Transverse colon (tissue), 4 donors: ENCODE results near the gene SORCS3. TPM values are rescaled to one million over a fixed set of nuclear protein-coding genes. Genes with fewer than 3 reads are reported as not detected.

Source experiments
- DNase-seq: peaks from one replicate; pipeline ENCODE4 v3.0.0-alpha.2; 2019
- H3K27ac ChIP-seq, 4 donors: fragments of 200-600 bp; sonication (generic); 2 replicates each; pipeline ENCODE4 v1.5.1; 2016 to 2018; ENCODE audit warnings: inconsistent platforms in 4 of 4
- H3K27me3 ChIP-seq: fragments of 200-600 bp; sonication (generic); 2 replicates; pipeline ENCODE4 v1.5.1; 2017; ENCODE audit warnings: inconsistent platforms
- H3K36me3 ChIP-seq, 4 donors: fragments of 200-600 bp; sonication (generic); 2 replicates each; pipeline ENCODE4 v1.5.1; 2017 to 2019; ENCODE audit warnings: inconsistent platforms in 4 of 4
- H3K4me1 ChIP-seq, 4 donors: fragments of 200-600 bp; sonication (generic); 2 replicates each; pipeline ENCODE4 v1.5.1; 2017 to 2020; ENCODE audit warnings: inconsistent platforms in 4 of 4
- H3K4me3 ChIP-seq, 4 donors: fragments of 200-600 bp; sonication (generic); 1 replicate in 1 of 4; 2 replicates in 3 of 4; pipeline versions ENCODE4 v1.5.1 to v1.6.1; 2017 to 2019; ENCODE audit warnings: inconsistent platforms in 4 of 4
- H3K9me3 ChIP-seq, 2 donors: fragments of 200-600 bp; sonication (generic); 2 replicates each; pipeline ENCODE4 v1.5.1; 2017 to 2019; ENCODE audit warnings: inconsistent platforms in 2 of 2
- EP300 ChIP-seq: sonication (generic); formaldehyde crosslinking; IDR thresholded peaks from one replicate; pipeline ENCODE4 v1.6.1; 2017; ENCODE audit warnings: antibody characterized with exemption, low read depth
- POLR2A ChIP-seq: fragments of 450-650 bp; IDR thresholded peaks from one replicate; pipeline ENCODE4 v1.6.1; 2016; ENCODE audit warnings: antibody characterized with exemption, mild to moderate bottlenecking, moderate library complexity
- POLR2AphosphoS5 ChIP-seq, 3 donors: sonication (generic); formaldehyde crosslinking; IDR thresholded peaks; one replicate each; pipeline ENCODE4 v1.6.1; 2016; ENCODE audit warnings: antibody characterized with exemption in 3 of 3
- WGBS, 2 donors: methylation state at CpG; one replicate each; pipeline ENCODE4 v1.1.5; 2018; ENCODE audit warnings: low coverage in 1 of 2; 5-methylcytosine and 5-hydroxymethylcytosine counted together
- in situ Hi-C, 4 donors: fragments of 200-750 bp; cut with MboI; loops; one replicate each; pipeline versions ENCODE4 v1.15.0 to v1.15.1; 2017; ENCODE audit warnings: low sequenced_read_pairs in 3 of 4, low pct_ligation_motif_present in 1 of 4, low pct_unique_long_range_greater_than_20kb in 1 of 4
- intact Hi-C: fragments of 100-400 bp; cut with DNase I; formaldehyde crosslinking; loops from one replicate; pipeline ENCODE4 v1.15.1; 2023; ENCODE audit warnings: low total_unique reads
- total RNA-seq, 4 donors: library from RNA; depleted of rRNA; stranded (reverse); fragments of >200 nt; gene quantifications; one replicate each; pipeline ENCODE4 v1.1.0, GENCODE V29; 2016
- TF ChIP-seq, protein P1 (sequence below), 5 experiments: fragments of 200-600 bp in 3 of 5; fragments of 450-650 bp in 2 of 5; sonication (generic) in 3 of 5; IDR thresholded peaks; 1 replicate in 2 of 5; 2 replicates in 3 of 5; pipeline ENCODE4 v1.5.1; 2016 to 2017; ENCODE audit warnings: antibody characterized with exemption in 5 of 5, inconsistent platforms in 3 of 5, mild to moderate bottlenecking in 2 of 5, moderate library complexity in 1 of 5

The SORCS3 gene
- total RNA-seq, 4 donors from 2014 or later = 0.14 to 0.32 TPM; not detected in 2

DNA sequence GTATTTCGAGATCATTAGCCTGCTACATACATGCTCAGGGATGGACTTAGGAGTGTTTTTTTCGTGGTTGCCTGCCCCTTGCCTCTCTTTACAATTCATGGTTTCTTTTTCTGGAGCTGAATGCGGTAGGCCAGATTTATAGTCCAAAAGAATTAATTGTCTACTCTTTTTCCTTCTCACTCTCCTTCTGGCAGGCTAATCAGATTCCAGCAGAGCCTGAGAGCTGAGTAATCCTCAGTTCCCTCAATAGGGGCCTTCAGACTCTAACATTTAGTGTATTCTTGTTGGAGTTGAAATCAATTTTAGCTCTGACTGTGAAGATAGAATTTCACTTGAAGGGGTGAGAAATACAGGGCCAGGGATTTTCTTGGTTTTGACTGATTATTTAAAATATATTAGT is 16.4 kb downstream of the SORCS3 start:
- Histone ChIP-seq H3K27me3 (no peaks in the 10 kb centered on the region), H3K9me3 (no peaks in the 10 kb centered on the region), H3K27ac (no peak overlapping the region), H3K4me3 (no peak overlapping the region), H3K36me3 (no peaks in the 10 kb centered on the region), H3K4me1 (no peaks in the 10 kb centered on the region)
- in situ Hi-C loops = no loop called here
- 46 to 71% methylated on average over 2 to 3 of the region's 3 CpGs for WGBS, 2 donors
- intact Hi-C loops = no loop called here
- DNase-seq = no peak
- TF ChIP-seq, protein P1, sequence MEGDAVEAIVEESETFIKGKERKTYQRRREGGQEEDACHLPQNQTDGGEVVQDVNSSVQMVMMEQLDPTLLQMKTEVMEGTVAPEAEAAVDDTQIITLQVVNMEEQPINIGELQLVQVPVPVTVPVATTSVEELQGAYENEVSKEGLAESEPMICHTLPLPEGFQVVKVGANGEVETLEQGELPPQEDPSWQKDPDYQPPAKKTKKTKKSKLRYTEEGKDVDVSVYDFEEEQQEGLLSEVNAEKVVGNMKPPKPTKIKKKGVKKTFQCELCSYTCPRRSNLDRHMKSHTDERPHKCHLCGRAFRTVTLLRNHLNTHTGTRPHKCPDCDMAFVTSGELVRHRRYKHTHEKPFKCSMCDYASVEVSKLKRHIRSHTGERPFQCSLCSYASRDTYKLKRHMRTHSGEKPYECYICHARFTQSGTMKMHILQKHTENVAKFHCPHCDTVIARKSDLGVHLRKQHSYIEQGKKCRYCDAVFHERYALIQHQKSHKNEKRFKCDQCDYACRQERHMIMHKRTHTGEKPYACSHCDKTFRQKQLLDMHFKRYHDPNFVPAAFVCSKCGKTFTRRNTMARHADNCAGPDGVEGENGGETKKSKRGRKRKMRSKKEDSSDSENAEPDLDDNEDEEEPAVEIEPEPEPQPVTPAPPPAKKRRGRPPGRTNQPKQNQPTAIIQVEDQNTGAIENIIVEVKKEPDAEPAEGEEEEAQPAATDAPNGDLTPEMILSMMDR (IDR thresholded peaks at IDR 0.05) = no peak
- TF ChIP-seq EP300 = no peak
- no peak for TF ChIP-seq POLR2A
- no peak for TF ChIP-seq POLR2AphosphoS5 (IDR thresholded peaks at IDR 0.05)

DNA sequence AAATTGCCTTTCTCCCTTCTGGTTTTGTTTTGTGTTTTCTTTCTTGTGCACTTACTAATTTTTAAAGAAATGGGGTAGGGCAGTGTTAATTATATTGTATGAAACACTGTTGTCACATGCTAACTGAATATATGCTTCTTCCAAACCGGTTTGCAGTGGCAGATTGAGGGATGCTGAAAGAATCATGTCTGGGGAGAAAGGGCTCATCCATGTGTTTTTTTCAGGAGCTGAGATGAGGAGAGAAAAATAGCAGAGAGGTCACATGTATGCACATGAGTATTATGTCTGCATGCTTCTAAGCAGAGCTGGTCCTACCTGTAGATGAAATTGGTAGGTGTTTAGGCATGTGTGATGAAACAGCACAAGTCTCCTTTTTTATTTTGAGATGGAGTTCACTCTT is 17.0 kb downstream of the SORCS3 start:
- H3K27me3 ChIP-seq = no peaks in the 10 kb centered on the region
- no peak overlapping the region for H3K4me3 ChIP-seq
- H3K36me3 ChIP-seq = no peaks in the 10 kb centered on the region
- H3K27ac ChIP-seq = no peak overlapping the region
- in situ Hi-C loops (no loop called here), intact Hi-C loops (no loop called here)
- 71 to 80% methylated on average over 1 of the region's 1 CpG for WGBS, 2 donors
- no peaks in the 10 kb centered on the region for H3K9me3 ChIP-seq
- TF ChIP-seq POLR2A = no peak
- DNase-seq = no peak
- H3K4me1 ChIP-seq = no peaks in the 10 kb centered on the region

DNA sequence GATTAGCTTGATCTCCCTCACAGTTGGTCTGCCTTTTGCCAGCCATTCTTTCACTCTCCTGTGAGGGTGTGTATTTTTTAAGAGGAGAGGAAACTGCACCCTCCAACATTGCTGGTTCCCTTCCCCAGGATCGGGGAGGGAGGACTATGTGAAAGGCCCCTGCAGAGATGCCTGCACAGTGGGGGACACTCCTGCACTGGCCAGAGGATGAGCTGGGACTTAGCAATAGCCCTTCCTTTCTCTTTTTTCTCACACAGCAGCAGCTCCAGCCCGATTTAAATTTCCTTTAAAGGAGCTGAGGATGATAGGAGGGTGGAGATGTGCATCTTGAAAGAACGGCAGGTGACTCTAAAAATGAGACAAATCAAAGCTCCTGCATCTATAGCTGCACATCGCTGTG is 18.7 kb downstream of the SORCS3 start:
- Histone ChIP-seq H3K36me3 (no peaks in the 10 kb centered on the region), H3K9me3 (no peaks in the 10 kb centered on the region), H3K4me3 (no peak overlapping the region), H3K27me3 (no peaks in the 10 kb centered on the region), H3K4me1 (no peaks in the 10 kb centered on the region), H3K27ac (no peak overlapping the region)
- 53 to 55% methylated on average over 4 of the region's 4 CpGs for WGBS, 2 donors
- intact Hi-C loops = no loop called here
- no peak for DNase-seq
- TF ChIP-seq POLR2A (no peak), POLR2AphosphoS5 (IDR thresholded peaks at IDR 0.05) (no peak), EP300 (no peak)
- TF ChIP-seq, protein P1 (IDR thresholded peaks at IDR 0.05) = no peak
- in situ Hi-C loops = no loop called here

DNA sequence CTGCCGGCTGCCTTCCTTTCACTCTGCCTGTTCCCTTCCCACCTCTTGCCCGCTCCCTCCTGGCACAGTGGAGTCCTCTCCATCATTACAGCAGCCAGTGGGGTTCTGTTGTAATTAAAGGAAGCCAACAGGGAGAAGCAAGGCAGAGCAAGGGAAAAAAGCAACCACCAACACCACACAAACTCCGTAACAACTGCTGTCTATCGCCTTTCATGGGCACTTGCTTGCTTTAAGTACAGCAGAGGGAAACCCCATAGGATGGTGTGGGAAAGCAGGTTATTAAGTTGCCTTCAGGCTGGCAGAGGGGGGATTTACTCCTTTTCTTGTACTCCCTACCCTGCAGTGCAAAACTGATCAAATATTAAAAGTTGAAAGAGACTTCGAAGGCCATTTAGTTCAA is 22.0 kb downstream of the SORCS3 start:
- in situ Hi-C loops = no loop called here
- WGBS, 2 donors = 75 to 85% methylated on average over 2 to 5 of the region's 5 CpGs
- TF ChIP-seq, protein P1 (IDR thresholded peaks at IDR 0.05) = no peak
- TF ChIP-seq POLR2AphosphoS5 (IDR thresholded peaks at IDR 0.05) = no peak

DNA sequence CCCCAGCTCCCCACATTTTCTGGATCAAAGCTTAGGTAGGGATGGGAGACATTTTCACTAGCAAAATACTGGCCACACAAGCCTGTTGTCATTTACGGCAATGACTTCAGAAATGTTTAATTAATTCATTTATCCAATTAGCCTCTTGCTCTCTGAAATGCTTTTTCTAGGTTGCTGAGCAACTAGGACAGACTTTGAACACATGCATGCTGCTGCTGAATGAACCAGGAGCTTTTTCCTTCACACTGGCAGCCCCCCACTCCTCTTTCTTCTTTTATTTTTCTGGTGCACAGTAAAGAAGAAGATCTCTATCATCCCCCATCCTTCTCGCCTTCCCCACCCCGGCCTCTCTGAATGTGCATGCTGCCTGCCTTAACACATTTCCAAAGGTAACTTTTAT is 22.5 kb downstream of the SORCS3 start:
- WGBS, 2 donors = 87 to 94% methylated on average over 2 to 3 of the region's 3 CpGs
- no peak overlapping the region for H3K27ac ChIP-seq
- TF ChIP-seq EP300 = no peak
- TF ChIP-seq, protein P1 (IDR thresholded peaks at IDR 0.05) = no peak
- no peak for TF ChIP-seq POLR2AphosphoS5 (IDR thresholded peaks at IDR 0.05)
- H3K4me3 ChIP-seq = no peak overlapping the region
- in situ Hi-C loops = no loop called here
- DNase-seq = no peak
- no peaks in the 10 kb centered on the region for H3K36me3 ChIP-seq
- intact Hi-C loops = no loop called here
- H3K27me3 ChIP-seq = no peaks in the 10 kb centered on the region
- H3K4me1 ChIP-seq = no peaks in the 10 kb centered on the region
- H3K9me3 ChIP-seq = no peaks in the 10 kb centered on the region

More for the DNA sequence above, 22.0 kb downstream of the SORCS3 start:
- intact Hi-C loops = no loop called here
- no peaks in the 10 kb centered on the region for H3K36me3 ChIP-seq
- H3K4me1 ChIP-seq = no peaks in the 10 kb centered on the region
- no peak overlapping the region for H3K4me3 ChIP-seq
- no peak for DNase-seq
- no peak overlapping the region for H3K27ac ChIP-seq
- H3K9me3 ChIP-seq = no peaks in the 10 kb centered on the region
- no peaks in the 10 kb centered on the region for H3K27me3 ChIP-seq
